GM23248 (cell line): ENCODE data around the gene MIX23. TPM values are rescaled to one million over a fixed set of nuclear protein-coding genes. Genes with fewer than 3 reads are reported as not detected.

Experiments
- DNase-seq: peaks from one replicate; pipeline ENCODE4 v3.0.0-alpha.2; 2015
- H2AFZ ChIP-seq: fragments of 200-600 bp; sonication (generic); 2 replicates; pipeline ENCODE4 v1.6.1; 2016; ENCODE audit warnings: antibody characterized with exemption
- H3F3A ChIP-seq: fragments of 200-600 bp; sonication (generic); 2 replicates; pipeline ENCODE4 v1.6.1; 2016; ENCODE audit warnings: mild to moderate bottlenecking, antibody characterized with exemption, mixed run types; ENCODE audit not compliant: insufficient read depth
- H3K27ac ChIP-seq: fragments of 200-600 bp; sonication (generic); 2 replicates; pipeline ENCODE4 v1.5.1; 2016; ENCODE audit warnings: mild to moderate bottlenecking
- H3K27me3 ChIP-seq: fragments of 200-600 bp; sonication (generic); replicated peaks from 2 replicates; pipeline ENCODE4 v1.6.1; 2016; ENCODE audit warnings: mild to moderate bottlenecking; ENCODE audit not compliant: insufficient read depth
- H3K36me3 ChIP-seq: fragments of 200-600 bp; sonication (generic); 2 replicates; pipeline ENCODE4 v1.6.1; 2016; ENCODE audit warnings: low read depth, mild to moderate bottlenecking
- H3K4me1 ChIP-seq: fragments of 200-600 bp; sonication (generic); 2 replicates; pipeline ENCODE4 v1.6.1; 2016; ENCODE audit warnings: mild to moderate bottlenecking; ENCODE audit not compliant: insufficient read depth
- H3K4me2 ChIP-seq: fragments of 200-600 bp; sonication (generic); one replicate; pipeline ENCODE4 v1.6.1; 2016; ENCODE audit warnings: mild to moderate bottlenecking; ENCODE audit not compliant: unreplicated experiment
- H3K4me3 ChIP-seq: fragments of 200-600 bp; sonication (generic); 2 replicates; pipeline ENCODE4 v1.5.1; 2016; ENCODE audit warnings: mild to moderate bottlenecking
- H3K79me2 ChIP-seq: fragments of 200-600 bp; sonication (generic); 2 replicates; pipeline ENCODE4 v1.6.1; 2016; ENCODE audit warnings: mild to moderate bottlenecking; ENCODE audit not compliant: insufficient read depth
- H3K9ac ChIP-seq: fragments of 200-600 bp; sonication (generic); 2 replicates; pipeline ENCODE4 v1.6.1; 2016; ENCODE audit warnings: mild to moderate bottlenecking
- H3K9me2 ChIP-seq: fragments of 200-600 bp; sonication (generic); 2 replicates; pipeline ENCODE4 v1.6.1; 2016; ENCODE audit warnings: mixed run types, mild to moderate bottlenecking, moderate library complexity; ENCODE audit not compliant: insufficient read depth
- H3K9me3 ChIP-seq: fragments of 200-600 bp; sonication (generic); one replicate; pipeline ENCODE4 v1.6.1; 2017; ENCODE audit warnings: low read depth
- H4K20me1 ChIP-seq: fragments of 200-600 bp; sonication (generic); 2 replicates; pipeline ENCODE4 v1.6.0; 2016; ENCODE audit not compliant: insufficient read depth
- EZH2 ChIP-seq: fragments of 200-600 bp; sonication (generic); IDR thresholded peaks from 2 replicates; pipeline ENCODE4 v1.6.1; 2018; ENCODE audit warnings: antibody characterized with exemption, mild to moderate bottlenecking; ENCODE audit not compliant: insufficient read depth, poor library complexity, severe bottlenecking
- EZH2phosphoT487 ChIP-seq: fragments of 200-600 bp; sonication (generic); IDR thresholded peaks from 2 replicates; pipeline ENCODE4 v1.6.1; 2018; ENCODE audit warnings: antibody characterized with exemption, moderate library complexity, mild to moderate bottlenecking, low read depth; ENCODE audit not compliant: insufficient read depth
- WGBS, 2 experiments: methylation state at CpG; one replicate each; pipeline ENCODE4 v1.1.6; 2015 to 2017; ENCODE audit warnings: low lambda C conversion rate in 2 of 2, low coverage in 1 of 2; ENCODE audit errors: missing lambda C conversion rate in 2 of 2; 5-methylcytosine and 5-hydroxymethylcytosine counted together
- in situ Hi-C: fragments of 300-500 bp; cut with MboI; formaldehyde crosslinking; loops from 2 replicates; pipeline ENCODE4 v1.15.0; 2020
- polyA plus RNA-seq: library from polyadenylated mRNA; unstranded; fragments of >200 nt; fragmentation: Nextera tagmentation; extraction: Ambion mirVana; gene quantifications from 2 replicates; pipeline ENCODE4 v1.2.1, GENCODE V29; 2016
- total RNA-seq: library from RNA; depleted of rRNA; stranded (reverse); fragments of >200 nt; shearing (Covaris generic); gene quantifications from 2 replicates; pipeline ENCODE4 v1.2.3, GENCODE V29; 2014

The MIX23 gene
- total and polyA plus RNA-seq, 2 experiments from 2014 or later = 12.3 to 22.7 TPM

DNA sequence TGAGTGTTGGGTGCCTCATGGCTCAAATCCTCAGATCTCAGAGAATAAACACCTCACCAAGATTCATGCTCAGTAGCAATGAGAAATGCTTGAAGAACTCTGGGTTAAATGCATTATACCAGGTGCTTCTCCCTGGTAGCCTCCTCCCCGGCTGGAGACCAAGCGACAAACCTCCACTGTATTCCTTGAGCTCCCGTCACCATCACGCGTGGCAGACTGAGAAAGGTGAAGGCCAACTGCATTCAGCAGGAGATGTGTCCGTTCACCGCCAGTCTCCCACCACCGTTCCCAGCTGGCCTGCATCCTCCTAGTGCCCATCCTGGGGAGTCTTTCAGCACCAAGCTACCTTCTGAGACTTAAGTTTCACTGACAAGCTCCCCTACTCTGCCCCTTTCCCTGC is 50.5 kb downstream of the MIX23 start:
- no peak for DNase-seq
- 67 to 69% methylated on average over 8 of the region's 8 CpGs for WGBS, 2 experiments
- no peak overlapping the region for H3K4me3 ChIP-seq
- H3K27ac ChIP-seq = no peak overlapping the region
- no peaks in the 10 kb centered on the region for H3K9me2 ChIP-seq
- TF ChIP-seq EZH2phosphoT487 = no peak
- TF ChIP-seq EZH2 = no peak
- H3K4me2 ChIP-seq = no peak overlapping the region
- H3K9me3 ChIP-seq = no peaks in the 10 kb centered on the region
- no peak overlapping the region for H3K9ac ChIP-seq
- no peaks in the 10 kb centered on the region for H3K27me3 ChIP-seq
- in situ Hi-C loops = no loop called here
- H2AFZ ChIP-seq = no peak overlapping the region
- H3K36me3 ChIP-seq = no peaks in the 10 kb centered on the region
- H3K4me1 ChIP-seq = no peaks in the 10 kb centered on the region
- H4K20me1 ChIP-seq = no peaks in the 10 kb centered on the region
- no peaks in the 10 kb centered on the region for H3F3A ChIP-seq
- no peaks in the 10 kb centered on the region for H3K79me2 ChIP-seq

DNA sequence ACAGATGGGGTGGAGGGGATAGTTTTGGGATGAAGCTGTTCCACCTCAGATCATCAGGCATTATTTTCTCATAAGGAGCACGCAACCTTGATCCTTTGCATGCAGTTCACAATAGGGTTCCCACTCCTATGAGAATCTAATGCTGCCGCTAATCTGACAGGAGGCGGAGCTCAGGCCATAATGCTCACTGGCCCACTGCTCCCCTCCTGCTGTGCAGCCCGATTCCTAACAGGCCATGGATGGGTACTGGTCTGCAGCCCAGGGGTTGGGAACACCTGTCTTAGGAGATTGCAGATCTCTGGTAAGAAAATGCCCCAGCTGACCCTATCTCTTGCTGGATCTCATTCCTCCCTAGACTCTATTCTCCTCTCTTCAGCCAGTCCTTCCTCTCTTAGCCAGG is 51.1 kb downstream of the MIX23 start:
- in situ Hi-C loops = no loop called here
- Histone ChIP-seq H3F3A (no peaks in the 10 kb centered on the region), H3K9me2 (no peaks in the 10 kb centered on the region), H3K9me3 (no peaks in the 10 kb centered on the region), H2AFZ (no peak overlapping the region), H3K9ac (no peak overlapping the region), H3K4me3 (no peak overlapping the region), H3K36me3 (no peaks in the 10 kb centered on the region), H3K79me2 (no peaks in the 10 kb centered on the region), H3K4me1 (no peaks in the 10 kb centered on the region), H3K27me3 (no peaks in the 10 kb centered on the region), H3K27ac (no peak overlapping the region), H4K20me1 (no peaks in the 10 kb centered on the region), H3K4me2 (no peak overlapping the region)
- WGBS, 2 experiments = 24 to 26% methylated on average over 4 of the region's 4 CpGs
- TF ChIP-seq EZH2 = no peak
- TF ChIP-seq EZH2phosphoT487 = no peak
- DNase-seq = no peak

DNA sequence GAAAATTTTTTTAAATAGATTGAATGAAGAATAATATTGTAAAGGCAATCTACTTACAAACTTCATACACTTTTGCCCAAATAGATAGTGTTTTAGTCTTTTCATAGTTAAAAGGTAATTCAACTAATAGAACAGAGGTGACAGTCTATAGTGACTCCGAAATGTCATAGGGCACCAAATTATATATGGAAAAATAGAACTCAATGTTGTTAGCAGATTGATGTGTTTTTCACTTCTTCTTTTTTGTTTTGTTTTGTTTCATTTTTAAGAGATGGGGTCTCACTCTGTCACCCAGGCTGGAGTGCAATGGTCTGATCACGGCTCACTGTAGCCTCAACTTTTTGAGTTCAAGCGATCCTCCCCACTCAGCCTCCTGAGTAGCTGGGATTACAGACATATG is 57.3 kb downstream of the MIX23 start:
- Histone ChIP-seq H3K27me3 (no peaks in the 10 kb centered on the region), H3K9me3 (no peaks in the 10 kb centered on the region), H3K36me3 (no peaks in the 10 kb centered on the region), H3K9me2 (no peaks in the 10 kb centered on the region), H3K4me2 (no peak overlapping the region), H2AFZ (0 out of 2 replicates have a peak overlapping the region, but pooled peaks have one; percentile 35), H3F3A (no peaks in the 10 kb centered on the region), H3K4me1 (no peaks in the 10 kb centered on the region), H3K27ac (no peak overlapping the region), H3K9ac (no peak overlapping the region), H3K4me3 (no peak overlapping the region), H3K79me2 (no peaks in the 10 kb centered on the region), H4K20me1 (no peaks in the 10 kb centered on the region)
- in situ Hi-C loops = no loop called here
- no peak for DNase-seq
- TF ChIP-seq EZH2phosphoT487 (no peak), EZH2 (no peak)
- 78 to 80% methylated on average over 3 of the region's 3 CpGs for WGBS, 2 experiments

DNA sequence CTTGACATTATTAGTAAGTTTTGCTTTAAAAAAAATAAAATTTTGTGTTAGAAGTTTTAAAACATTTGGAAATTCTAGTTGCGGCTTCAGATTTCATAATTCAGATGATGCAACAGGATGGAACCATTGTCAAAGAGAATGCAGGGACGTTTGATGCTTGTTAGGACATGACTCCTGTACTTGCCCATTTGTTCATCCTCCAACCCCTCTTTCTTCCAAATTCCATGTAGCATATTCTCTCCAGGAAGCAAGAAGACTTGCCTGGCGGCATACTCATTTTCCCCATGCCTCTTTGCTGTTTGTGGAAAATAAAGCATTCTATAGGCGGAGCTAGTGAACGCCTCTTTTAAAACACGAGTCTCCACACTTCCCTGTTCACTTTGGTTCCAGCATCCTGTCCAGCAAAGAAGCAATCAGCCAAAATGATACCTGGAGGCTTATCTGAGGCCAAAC is 58.1 kb downstream of the MIX23 start, which contains the start of gene CSTA:
Gene CSTA (plus strand): TSS at position 378 of the 453 bp plus-strand sequence. CDS start 45 bp downstream, at position 423.
- H3K27me3 ChIP-seq = no peaks in the 10 kb centered on the region
- no peak within 1 kb of the TSS for H3K27ac ChIP-seq
- H3K9ac ChIP-seq = no peak within 1 kb of the TSS
- H3K79me2 ChIP-seq = no peaks in the 10 kb centered on the region
- TF ChIP-seq EZH2phosphoT487 = no peak
- no peak for TF ChIP-seq EZH2
- H3K4me1 ChIP-seq = no peaks in the 10 kb centered on the region
- in situ Hi-C loops = no loop called here
- H3K36me3 ChIP-seq = no peaks in the 10 kb centered on the region
- no peaks in the 10 kb centered on the region for H3K9me3 ChIP-seq
- H3K4me3 ChIP-seq = no peak within 1 kb of the TSS; the same call in 1 of the 2 replicates
- H3K4me2 ChIP-seq = peak within 1 kb of the TSS; percentile 9
- peak; percentile 16 for DNase-seq
- H4K20me1 ChIP-seq = no peaks in the 10 kb centered on the region
- peak within 1 kb of the TSS; percentile 35 for H2AFZ ChIP-seq
- no peaks in the 10 kb centered on the region for H3F3A ChIP-seq
- WGBS, 2 experiments = 54 to 56% methylated on average over 6 of the region's 6 CpGs
- H3K9me2 ChIP-seq = no peaks in the 10 kb centered on the region
